Tongue (tissue), 2 donors: ENCODE data around the gene RAB11FIP3. TPM values are rescaled to one million over a fixed set of nuclear protein-coding genes. Genes with fewer than 3 reads are reported as not detected.
"Not testable (repeated sequence)": the region's sequence is repeated elsewhere in the genome, so short reads cannot be mapped to it uniquely, and the experiment has no call there.

Source experiments
- DNase-seq: peaks from one replicate; pipeline ENCODE4 v3.0.0-alpha.2; 2015
- total RNA-seq: library from RNA; depleted of rRNA; stranded (reverse); fragments of >200 nt; gene quantifications from one replicate; pipeline ENCODE4 v1.2.3, GENCODE V29; 2014

The RAB11FIP3 gene
- total RNA-seq, 1 donor from 2014 or later = 39.2 TPM

- DNase-seq = not testable (repeated sequence)
Observed at GRCh38 chr16:467249-467871, 41.9 kb downstream of the RAB11FIP3 start.

- DNase-seq = no peak
Observed at GRCh38 chr16:468068-468821, 42.8 kb downstream of the RAB11FIP3 start.

- not testable (repeated sequence) for DNase-seq
Observed at GRCh38 chr16:469459-469858, 44.0 kb downstream of the RAB11FIP3 start.

GRCh38 chr16:470418-470817 lies 45.0 kb downstream of the RAB11FIP3 start:
- no peak for DNase-seq

GRCh38 chr16:471353-472198 lies 46.1 kb downstream of the RAB11FIP3 start:
- peak; percentile 82 for DNase-seq

GRCh38 chr16:472199-472504 lies 46.7 kb downstream of the RAB11FIP3 start:
- no peak for DNase-seq

GRCh38 chr16:473046-474043 lies 47.9 kb downstream of the RAB11FIP3 start:
- peak; percentile 33 for DNase-seq

- no peak for DNase-seq
Observed at GRCh38 chr16:474420-475122, 49.1 kb downstream of the RAB11FIP3 start.

- no peak for DNase-seq
Observed at GRCh38 chr16:476039-476438, 50.6 kb downstream of the RAB11FIP3 start.

- no peak for DNase-seq
Observed at GRCh38 chr16:477301-478157, 52.1 kb downstream of the RAB11FIP3 start.

GRCh38 chr16:478287-478686 lies 52.8 kb downstream of the RAB11FIP3 start:
- not testable (repeated sequence) for DNase-seq

GRCh38 chr16:482468-483185 lies 57.2 kb downstream of the RAB11FIP3 start:
- DNase-seq = no peak

GRCh38 chr16:483341-484075 lies 58.1 kb downstream of the RAB11FIP3 start:
- DNase-seq = no peak

- DNase-seq = no peak
Observed at GRCh38 chr16:489606-490005, 64.2 kb downstream of the RAB11FIP3 start.

GRCh38 chr16:490768-491167 lies 65.3 kb downstream of the RAB11FIP3 start:
- no peak for DNase-seq

GRCh38 chr16:491220-491919 lies 65.9 kb downstream of the RAB11FIP3 start:
- DNase-seq = no peak

GRCh38 chr16:492211-492875 lies 66.9 kb downstream of the RAB11FIP3 start:
- DNase-seq = no peak

- not testable (repeated sequence) for DNase-seq
Observed at GRCh38 chr16:494676-495075, 69.2 kb downstream of the RAB11FIP3 start.
